Cardiac fibroblast (primary cell): Measurements from ENCODE around the gene DDX42.
A peak's percentile ranks its signal among the peaks of the same experiment; 100 is the strongest.

Source experiments
- DNase-seq, 2 donors: peaks; one replicate each; pipeline versions ENCODE4 v3.0.0 to v3.0.0-alpha.2; 2010; ENCODE audit warnings: low read depth in 2 of 2
- H3K4me3 ChIP-seq, 2 donors: replicated peaks in 1 of 2; 1 replicate in 1 of 2; 2 replicates in 1 of 2; pipeline ENCODE4 v1.5.1; 2011; ENCODE audit warnings: low read depth in 2 of 2, low read length in 2 of 2, mild to moderate bottlenecking in 2 of 2, moderate library complexity in 1 of 2
- CTCF ChIP-seq: IDR thresholded peaks from one replicate; pipeline ENCODE4 v1.5.1; 2011; ENCODE audit warnings: low read depth, mild to moderate bottlenecking, low read length, inconsistent platforms

Gene DDX42

GRCh38 chr17:63821804-63822203, 47.8 kb downstream of the DDX42 start:
- H3K4me3 ChIP-seq = no peak overlapping the region
- TF ChIP-seq CTCF = no peak
- DNase-seq = no peak

GRCh38 chr17:63822537-63822936, 48.6 kb downstream of the DDX42 start:
- no peak overlapping the region for H3K4me3 ChIP-seq
- no peak for TF ChIP-seq CTCF
- no peak for DNase-seq

- no peak for TF ChIP-seq CTCF
- H3K4me3 ChIP-seq = no peak overlapping the region
- DNase-seq = no peak
Measured at GRCh38 chr17:63823659-63824331, 49.8 kb downstream of the DDX42 start.

GRCh38 chr17:63824362-63824761, 50.4 kb downstream of the DDX42 start:
- no peak for DNase-seq
- no peak overlapping the region for H3K4me3 ChIP-seq
- no peak for TF ChIP-seq CTCF

- peak overlapping the region; percentile 92 for H3K4me3 ChIP-seq
- peak in 1 of 2 donors; percentile 43 for DNase-seq
- TF ChIP-seq CTCF = no peak
Measured at GRCh38 chr17:63826468-63827001, 52.6 kb downstream of the DDX42 start.

GRCh38 chr17:63827002-63827800, 53.2 kb downstream of the DDX42 start, which contains the start of the genes FTSJ3 and PSMC5:
Gene FTSJ3 (minus strand): TSS chr17:63827663. CDS start chr17:63826902, 761 bp downstream.
Gene PSMC5 (plus strand): TSS chr17:63827431. CDS start chr17:63827491, 60 bp downstream.
- TF ChIP-seq CTCF = peak; percentile 19
- H3K4me3 ChIP-seq = peak within 1 kb of the TSS; percentile 92
- DNase-seq = peak; percentile 96 to 97
